HG03135 (cell line): ENCODE data around the gene MSMO1.

ENCODE experiments used
- ATAC-seq: cut with Tn5 transposase; IDR thresholded peaks from one replicate; pipeline ENCODE4 v1.9.1; 2021; ENCODE audit warnings: mild to moderate bottlenecking, moderate library complexity; ENCODE audit not compliant: unreplicated experiment

MSMO1 gene

GRCh38 chr4:165359506-165359905, 32.0 kb downstream of the MSMO1 start:
- ATAC-seq: no peak

GRCh38 chr4:165360041-165360695, 32.7 kb downstream of the MSMO1 start:
- no peak for ATAC-seq

- no peak for ATAC-seq
Measured at GRCh38 chr4:165360985-165361670, 33.7 kb downstream of the MSMO1 start.

GRCh38 chr4:165361810-165362209, 34.3 kb downstream of the MSMO1 start:
- no peak for ATAC-seq

GRCh38 chr4:165364452-165365080, 37.1 kb downstream of the MSMO1 start:
- no peak for ATAC-seq

GRCh38 chr4:165367040-165367439, 39.6 kb downstream of the MSMO1 start:
- no peak for ATAC-seq

- no peak for ATAC-seq
Measured at GRCh38 chr4:165368114-165368513, 40.6 kb downstream of the MSMO1 start.

GRCh38 chr4:165368567-165368966, 41.1 kb downstream of the MSMO1 start:
- no peak for ATAC-seq

GRCh38 chr4:165369522-165369921, 42.1 kb downstream of the MSMO1 start:
- ATAC-seq: no peak

GRCh38 chr4:165370530-165370929, 43.1 kb downstream of the MSMO1 start:
- no peak for ATAC-seq

- ATAC-seq: no peak
Measured at GRCh38 chr4:165375465-165375864, 48.0 kb downstream of the MSMO1 start.

GRCh38 chr4:165378398-165378744, 50.9 kb downstream of the MSMO1 start:
- no peak for ATAC-seq

- ATAC-seq: peak; percentile 91
Measured at GRCh38 chr4:165378745-165379677, 51.5 kb downstream of the MSMO1 start, which contains the start of gene CPE. Gene CPE (plus strand): TSS chr4:165379008. CDS start chr4:165379222, 214 bp downstream.

- no peak for ATAC-seq
Measured at GRCh38 chr4:165379678-165380064, 52.2 kb downstream of the MSMO1 start.

- ATAC-seq: no peak
Measured at GRCh38 chr4:165380805-165381204, 53.3 kb downstream of the MSMO1 start.

- ATAC-seq: no peak
Measured at GRCh38 chr4:165381821-165382373, 54.4 kb downstream of the MSMO1 start.

- no peak for ATAC-seq
Measured at GRCh38 chr4:165382640-165383039, 55.2 kb downstream of the MSMO1 start.

GRCh38 chr4:165383591-165384073, 56.2 kb downstream of the MSMO1 start:
- ATAC-seq: no peak

- no peak for ATAC-seq
Measured at GRCh38 chr4:165384186-165384585, 56.7 kb downstream of the MSMO1 start.

GRCh38 chr4:165384598-165384997, 57.1 kb downstream of the MSMO1 start:
- ATAC-seq: no peak

GRCh38 chr4:165385126-165385525, 57.7 kb downstream of the MSMO1 start:
- no peak for ATAC-seq
